GM12878 (cell line): ENCODE results near the gene FAM118B. TPM values are rescaled to one million over a fixed set of nuclear protein-coding genes. Genes with fewer than 3 reads are reported as not detected.

ENCODE experiments used
- ATAC-seq: fragments of 200-7000 bp; cut with Tn5 transposase; 3 replicates; pipeline ENCODE4 v1.9.1; 2020; ENCODE audit warnings: mild to moderate bottlenecking, moderate library complexity
- BruUV-seq: library from RNA; stranded (reverse); fragments of 400-500 nt; replicated peaks from 2 replicates; lab custom pipeline; 2021; lab: Mats Ljungman, UMichigan
- CTCF ChIA-PET: fragments of 300-600 bp; sonication (Branson Sonifier 250); formaldehyde crosslinking; extraction: SDS; loops from one replicate; lab custom pipeline; 2021; ENCODE audit warnings: inconsistent platforms; lab: Yijun Ruan, JAX
- POLR2A ChIA-PET: fragments of 350-600 bp; formaldehyde crosslinking; extraction: SDS; loops from one replicate; lab custom pipeline; 2021; ENCODE audit warnings: inconsistent platforms; lab: Charles Lee
- RAD21 ChIA-PET: fragments of 300-600 bp; sonication (Branson Sonifier 250); formaldehyde crosslinking; loops from one replicate; lab custom pipeline; 2023; ENCODE audit warnings: antibody characterized with exemption; ENCODE audit not compliant: unreplicated experiment; lab: Charles Lee
- SMC1A ChIA-PET: fragments of 300-600 bp; sonication (Branson Sonifier 250); formaldehyde crosslinking; loops from one replicate; lab custom pipeline; 2023; ENCODE audit not compliant: unreplicated experiment, uncharacterized antibody; lab: Charles Lee
- DNase-seq: peaks from one replicate; pipeline ENCODE4 v3.0.0-alpha.2; 2011; ENCODE audit warnings: low read depth, low spot score
- FAIRE-seq: peaks from 3 replicates; lab custom pipeline; 2011; peaks lifted over from hg19 to GRCh38; lab: Jason Lieb, UNC
- H2AFZ ChIP-seq: 2 replicates; pipeline ENCODE4 v1.6.0; 2011; ENCODE audit warnings: low read depth, low read length, control low read depth; ENCODE audit not compliant: control insufficient read depth
- H3K27ac ChIP-seq: 2 replicates; pipeline ENCODE4 v1.5.1; 2011; ENCODE audit warnings: control low read depth; ENCODE audit not compliant: control insufficient read depth, insufficient read depth
- H3K27me3 ChIP-seq, 2 experiments: replicated peaks in 1 of 2; 2 replicates each; pipeline versions ENCODE4 v1.6.0 to v1.6.1; 2011; ENCODE audit warnings: low read length in 1 of 2; ENCODE audit not compliant: control insufficient read depth in 2 of 2, insufficient read depth in 2 of 2
- H3K36me3 ChIP-seq, 2 experiments: 2 replicates each; pipeline ENCODE4 v1.5.1; 2011; ENCODE audit warnings: low read length in 1 of 2; ENCODE audit not compliant: control insufficient read depth in 2 of 2, insufficient read depth in 2 of 2
- H3K4me1 ChIP-seq: 2 replicates; pipeline ENCODE4 v1.6.1; 2011; ENCODE audit warnings: mild to moderate bottlenecking, low read length, moderate library complexity, mixed read lengths; ENCODE audit not compliant: control insufficient read depth, insufficient read depth
- H3K4me2 ChIP-seq: 2 replicates; pipeline ENCODE4 v1.6.0; 2011; ENCODE audit warnings: control low read depth; ENCODE audit not compliant: control insufficient read depth, insufficient read depth
- H3K4me3 ChIP-seq: fragments of 200-600 bp; sonication (generic); 2 replicates; pipeline ENCODE4 v1.5.1; 2016
- H3K79me2 ChIP-seq: 2 replicates; pipeline ENCODE4 v1.6.0; 2011; ENCODE audit warnings: low read length; ENCODE audit not compliant: control insufficient read depth, insufficient read depth
- H3K9ac ChIP-seq: 2 replicates; pipeline ENCODE4 v1.8.0; 2011; ENCODE audit warnings: low read length, control low read depth, mixed read lengths; ENCODE audit not compliant: control insufficient read depth, insufficient read depth
- H3K9me3 ChIP-seq: replicated peaks from 3 replicates; pipeline ENCODE4 v1.5.1; 2011; ENCODE audit warnings: mild to moderate bottlenecking, low read length; ENCODE audit not compliant: control insufficient read depth, insufficient read depth
- H4K20me1 ChIP-seq: 2 replicates; pipeline ENCODE4 v1.6.0; 2011; ENCODE audit not compliant: control insufficient read depth, insufficient read depth
- POLR2A ChIP-seq: IDR thresholded peaks from 2 replicates; pipeline ENCODE4 v1.6.1; 2011; ENCODE audit warnings: low read depth, mild to moderate bottlenecking, low read length
- SMAD1 ChIP-seq: fragments of 450-650 bp; IDR thresholded peaks from 2 replicates; pipeline ENCODE4 v1.6.1; 2018; ENCODE audit warnings: mild to moderate bottlenecking, low read depth; ENCODE audit not compliant: partially characterized antibody
- ZBTB4 ChIP-seq: fragments of 450-650 bp; formaldehyde crosslinking; IDR thresholded peaks from 2 replicates; pipeline ENCODE4 v1.4.0; 2022; ENCODE audit warnings: mild to moderate bottlenecking, moderate library complexity
- WGBS: methylation state at CpG from one replicate; pipeline ENCODE4 v1.1.6; 2016; ENCODE audit warnings: low lambda C conversion rate; ENCODE audit not compliant: insufficient replicate concordance, insufficient coverage; ENCODE audit errors: missing lambda C conversion rate; 5-methylcytosine and 5-hydroxymethylcytosine counted together
- in situ Hi-C: fragments of 300-500 bp; cut with MboI; formaldehyde crosslinking; loops from 9 replicates; pipeline ENCODE4 v1.14.3; 2018; ENCODE audit warnings: mixed read lengths
- intact Hi-C: fragments of 100-400 bp; cut with micrococcal nuclease; formaldehyde crosslinking; loops from one replicate; pipeline ENCODE4 v1.14.2; 2022; ENCODE audit not compliant: unreplicated experiment
- polyA plus RNA-seq, 11 experiments: library from polyadenylated mRNA; depleted of rRNA in 4 of 11; unstranded in 6 of 11; stranded (reverse) in 5 of 11; fragments of >200 nt; fragmentation: Nextera tagmentation in 4 of 11; fragmentation: Illumina TruSeq in 1 of 11; extraction: Ambion mirVana in 4 of 11; extraction: Trizol in 1 of 11; gene quantifications; 1 replicate in 1 of 11; 2 replicates in 10 of 11; pipeline versions ENCODE4 v1.2.1 to v1.2.3, GENCODE V29; 2011 to 2016; ENCODE audit warnings: inconsistent platforms in 2 of 11, missing spikeins in 2 of 11, low read depth in 1 of 11
- total RNA-seq, 4 experiments: library from RNA; depleted of rRNA in 3 of 4; stranded (reverse); fragments of >200 nt in 3 of 4; fragmentation: Illumina TruSeq in 1 of 4; extraction: Trizol in 1 of 4; gene quantifications; 2 replicates each; pipeline versions ENCODE4 v1.2.1 to v1.2.3, GENCODE V29; 2013 to 2021

FAM118B gene
- total and polyA plus RNA-seq, 10 of the 15 experiments (the other 5 are each of a cell fraction or from before 2014, with no cell fraction given) = 12.8 to 29.7 (median 16.5) TPM

GRCh38 chr11:126262216-126262615 is 50.6 kb downstream of the FAM118B start:
- H3K9ac ChIP-seq = no peak overlapping the region
- WGBS = 87% methylated on average over 6 of the region's 6 CpGs
- ChIA-PET SMC1A (interaction anchor here (0.5 to 1.6 kb wide), 6 partner anchors 8 to 949 kb away, joined by 3 to 4 read pairs (median 3); partner anchors contain the start of gene TIRAP), POLR2A (interaction anchor here (1.1 kb wide), 1 partner anchor 37 kb away, joined by 7 read pairs; no protein-coding TSS in a partner anchor), RAD21 (no interaction called here), CTCF (interaction anchor here (0.9 to 1.6 kb wide), 3 partner anchors 31 to 219 kb away, joined by 3 to 4 read pairs (median 4); no protein-coding TSS in a partner anchor)
- no peaks in the 10 kb centered on the region for H3K9me3 ChIP-seq
- no peaks in the 10 kb centered on the region for H3K27me3 ChIP-seq
- ATAC-seq = no peak
- H3K27ac ChIP-seq = no peak overlapping the region
- no peak overlapping the region for H3K4me3 ChIP-seq
- intact Hi-C loops (no loop called here), in situ Hi-C loops (no loop called here)
- FAIRE-seq = no peak
- H4K20me1 ChIP-seq = no peaks in the 10 kb centered on the region; the same call in 1 of the 2 replicates
- peaks cover 29 to 59% of the 10 kb centered on the region in 2 experiments for H3K36me3 ChIP-seq
- H3K79me2 ChIP-seq = peaks cover 8% of the 10 kb centered on the region
- BruUV-seq = no TSS peak
- TF ChIP-seq SMAD1 (no peak), ZBTB4 (CRISPR knock-in tag) (no peak), POLR2A (peak; percentile 70)
- H3K4me1 ChIP-seq = no peaks in the 10 kb centered on the region
- no peak overlapping the region for H2AFZ ChIP-seq
- no peak overlapping the region for H3K4me2 ChIP-seq
- no peak for DNase-seq
